ENCODE results near the gene SLC25A22. TPM values are rescaled to one million over a fixed set of nuclear protein-coding genes. Genes with fewer than 3 reads are reported as not detected.

SLC25A22 gene
- total RNA-seq, 1 donor from 2014 or later = 35.4 TPM

GRCh38 chr11:749731-750130 is 48.4 kb downstream of the SLC25A22 start:
- ChIA-PET POLR2A (interaction anchor here (0.7 to 2.2 kb wide), 5 partner anchors 8 to 212 kb away, joined by 3 to 16 read pairs (median 9); partner anchors contain the start of genes DEAF1 and LRRC56), CTCF (no interaction called here)
- Mint-ChIP-seq H3K36me3 (ENCODE audit: low read depth) (peaks cover 8% of the 10 kb centered on the region), H3K4me1 (peaks cover 26% of the 10 kb centered on the region), H3K9me3 (no peaks in the 10 kb centered on the region), H3K27me3 (no peaks in the 10 kb centered on the region), H3K4me3 (peak overlapping the region; percentile 44), H3K27ac (peak overlapping the region; percentile 50)
- intact Hi-C loops (cut with micrococcal nuclease) = no loop called here
- ATAC-seq (ENCODE audit: low read depth) (no peak), DNase-seq (no peak)
- no peak for TF ChIP-seq CTCF (IDR thresholded peaks at IDR 0.05)

- DNase-seq (no peak), ATAC-seq (ENCODE audit: low read depth) (peak; percentile 3)
- Mint-ChIP-seq H3K36me3 (ENCODE audit: low read depth) (peaks cover 8% of the 10 kb centered on the region), H3K27me3 (no peaks in the 10 kb centered on the region), H3K9me3 (no peaks in the 10 kb centered on the region), H3K4me1 (peaks cover 26% of the 10 kb centered on the region), H3K27ac (peak overlapping the region; percentile 82), H3K4me3 (peak overlapping the region; percentile 86)
- no peak for TF ChIP-seq CTCF (IDR thresholded peaks at IDR 0.05)
- intact Hi-C loops (cut with micrococcal nuclease) = no loop called here
- CTCF ChIA-PET = interaction anchor here (1.3 to 2.6 kb wide), 3 partner anchors 17 to 52 kb away, joined by 3 to 8 read pairs (median 7); partner anchors contain the start of genes DEAF1 and TMEM80
- POLR2A ChIA-PET = interaction anchor here (0.6 to 2.7 kb wide), 11 partner anchors 11 to 404 kb away, joined by 3 to 26 read pairs (median 5); partner anchors contain the start of genes DEAF1, IRF7, PHRF1 and PIDD1
Observed at GRCh38 chr11:748007-748359, 50.1 kb downstream of the SLC25A22 start.

GRCh38 chr11:747158-748006 is 50.7 kb downstream of the SLC25A22 start, which contains the start of gene TALDO1:
TSS of gene TALDO1 (plus strand) at chr11:747464. CDS start at chr11:747482, 18 bp downstream.
- peak; percentile 91 for ATAC-seq (ENCODE audit: low read depth)
- Mint-ChIP-seq H3K4me1 (peaks cover 24% of the 10 kb centered on the region), H3K27me3 (no peaks in the 10 kb centered on the region), H3K9me3 (no peaks in the 10 kb centered on the region), H3K27ac (peak within 1 kb of the TSS; percentile 82), H3K36me3 (ENCODE audit: low read depth) (peaks cover 2% of the 10 kb centered on the region), H3K4me3 (peak within 1 kb of the TSS; percentile 86)
- intact Hi-C loops (cut with micrococcal nuclease) = loop anchor here (1.0 to 2.0 kb wide), 5 partner anchors 18 to 52 kb away; partner anchors contain the start of genes DEAF1, GATD1 and TMEM80
- POLR2A ChIA-PET = interaction anchor here (0.6 to 2.7 kb wide), 18 partner anchors 10 to 1195 kb away, joined by 3 to 26 read pairs (median 4); partner anchors contain the start of genes DEAF1, GATD1, HRAS and IRF7
- TF ChIP-seq CTCF (IDR thresholded peaks at IDR 0.05) = no peak
- CTCF ChIA-PET = interaction anchor here (0.7 to 2.6 kb wide), 3 partner anchors 11 to 52 kb away, joined by 4 to 8 read pairs (median 7); partner anchors contain the start of genes DEAF1 and TMEM80
- DNase-seq = peak; percentile 91

GRCh38 chr11:746289-747157 is 51.6 kb downstream of the SLC25A22 start:
- H3K9me3 Mint-ChIP-seq = no peaks in the 10 kb centered on the region
- H3K36me3 Mint-ChIP-seq (ENCODE audit: low read depth) = no peaks in the 10 kb centered on the region
- ATAC-seq (ENCODE audit: low read depth) (peak; percentile 6), DNase-seq (no peak)
- peak overlapping the region; percentile 76 for H3K4me3 Mint-ChIP-seq
- peaks cover 22% of the 10 kb centered on the region for H3K4me1 Mint-ChIP-seq
- CTCF ChIA-PET = interaction anchor here (0.7 to 2.6 kb wide), 2 partner anchors 12 to 51 kb away, joined by 4 to 8 read pairs; partner anchors contain the start of genes DEAF1 and TMEM80
- POLR2A ChIA-PET = interaction anchor here (0.6 to 2.7 kb wide), 12 partner anchors 20 to 1196 kb away, joined by 3 to 26 read pairs (median 4); partner anchors contain the start of genes DEAF1, GATD1, HRAS and IRF7
- H3K27ac Mint-ChIP-seq = peak overlapping the region; percentile 59
- no peak for TF ChIP-seq CTCF (IDR thresholded peaks at IDR 0.05)
- H3K27me3 Mint-ChIP-seq = no peaks in the 10 kb centered on the region
- intact Hi-C loops (cut with micrococcal nuclease) = loop anchor here (1.0 to 2.0 kb wide), 5 partner anchors 18 to 51 kb away; partner anchors contain the start of genes DEAF1, GATD1 and TMEM80

All from activated B cell treated with CpG ODN at 0.5 μM for 24 hours (primary cell).